Measurements from ENCODE around the gene PRRC1.

The PRRC1 gene

GRCh38 chr5:127599320-127599719 lies 81.9 kb downstream of the PRRC1 start:
- TF ChIP-seq CTCF (conservative IDR thresholded peaks at IDR 0.05; ENCODE audit: low read depth, low read length), result no peak
- no peak for DNase-seq (ENCODE audit: low read depth)
- H3K4me3 ChIP-seq (ENCODE audit: low read length), result no peak overlapping the region

DNA sequence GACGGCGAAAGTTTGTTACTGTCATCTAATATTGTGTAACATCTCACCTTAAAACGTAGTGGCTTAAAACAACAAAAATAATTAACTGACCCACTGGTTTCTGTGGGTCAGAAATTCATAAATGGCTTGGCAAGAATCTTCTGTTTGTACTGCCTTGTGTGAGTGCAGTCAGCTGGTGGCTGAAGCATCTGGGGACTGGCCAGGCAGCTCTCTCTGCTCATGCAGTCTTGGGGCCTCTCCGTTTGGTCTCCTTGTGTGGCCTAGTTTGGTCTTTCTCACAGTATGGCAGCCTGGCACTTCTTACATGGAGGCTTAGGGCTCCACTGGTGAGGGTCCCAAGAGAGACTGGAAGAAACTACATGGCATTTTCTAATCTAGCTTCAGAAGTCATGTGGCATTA lies 82.4 kb downstream of the PRRC1 start:
- TF ChIP-seq CTCF (conservative IDR thresholded peaks at IDR 0.05; ENCODE audit: low read depth, low read length), result no peak
- no peak for DNase-seq (ENCODE audit: low read depth)
- H3K4me3 ChIP-seq (ENCODE audit: low read length), result no peak overlapping the region

GRCh38 chr5:127601111-127601510 lies 83.7 kb downstream of the PRRC1 start:
- DNase-seq (ENCODE audit: low read depth), result no peak
- no peak overlapping the region for H3K4me3 ChIP-seq (ENCODE audit: low read length)
- no peak for TF ChIP-seq CTCF (conservative IDR thresholded peaks at IDR 0.05; ENCODE audit: low read depth, low read length)

DNA sequence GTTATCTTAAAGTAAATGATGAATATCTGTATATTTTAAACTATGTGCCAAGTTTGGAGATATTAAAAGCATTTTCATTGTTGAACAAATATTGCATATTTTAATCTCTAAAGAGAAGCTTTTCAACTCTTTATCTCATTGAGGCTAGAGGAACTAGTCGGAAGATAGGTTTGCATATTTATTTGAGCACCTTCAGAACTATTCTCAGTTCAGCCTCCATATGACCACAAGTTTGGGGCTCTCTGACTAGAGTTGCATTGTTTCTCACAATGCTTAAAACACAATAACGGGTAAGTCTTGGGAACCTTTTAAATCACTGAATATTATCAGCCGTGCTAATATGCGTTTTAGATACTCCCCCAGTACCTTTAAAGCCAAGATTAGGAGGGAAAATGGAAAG lies 84.2 kb downstream of the PRRC1 start:
- TF ChIP-seq CTCF (conservative IDR thresholded peaks at IDR 0.05; ENCODE audit: low read depth, low read length), result no peak
- no peak overlapping the region for H3K4me3 ChIP-seq (ENCODE audit: low read length)
- DNase-seq (ENCODE audit: low read depth), result no peak

GRCh38 chr5:127602481-127602880 lies 85.0 kb downstream of the PRRC1 start:
- no peak overlapping the region for H3K4me3 ChIP-seq (ENCODE audit: low read length)
- no peak for TF ChIP-seq CTCF (conservative IDR thresholded peaks at IDR 0.05; ENCODE audit: low read depth, low read length)
- no peak for DNase-seq (ENCODE audit: low read depth)

DNA sequence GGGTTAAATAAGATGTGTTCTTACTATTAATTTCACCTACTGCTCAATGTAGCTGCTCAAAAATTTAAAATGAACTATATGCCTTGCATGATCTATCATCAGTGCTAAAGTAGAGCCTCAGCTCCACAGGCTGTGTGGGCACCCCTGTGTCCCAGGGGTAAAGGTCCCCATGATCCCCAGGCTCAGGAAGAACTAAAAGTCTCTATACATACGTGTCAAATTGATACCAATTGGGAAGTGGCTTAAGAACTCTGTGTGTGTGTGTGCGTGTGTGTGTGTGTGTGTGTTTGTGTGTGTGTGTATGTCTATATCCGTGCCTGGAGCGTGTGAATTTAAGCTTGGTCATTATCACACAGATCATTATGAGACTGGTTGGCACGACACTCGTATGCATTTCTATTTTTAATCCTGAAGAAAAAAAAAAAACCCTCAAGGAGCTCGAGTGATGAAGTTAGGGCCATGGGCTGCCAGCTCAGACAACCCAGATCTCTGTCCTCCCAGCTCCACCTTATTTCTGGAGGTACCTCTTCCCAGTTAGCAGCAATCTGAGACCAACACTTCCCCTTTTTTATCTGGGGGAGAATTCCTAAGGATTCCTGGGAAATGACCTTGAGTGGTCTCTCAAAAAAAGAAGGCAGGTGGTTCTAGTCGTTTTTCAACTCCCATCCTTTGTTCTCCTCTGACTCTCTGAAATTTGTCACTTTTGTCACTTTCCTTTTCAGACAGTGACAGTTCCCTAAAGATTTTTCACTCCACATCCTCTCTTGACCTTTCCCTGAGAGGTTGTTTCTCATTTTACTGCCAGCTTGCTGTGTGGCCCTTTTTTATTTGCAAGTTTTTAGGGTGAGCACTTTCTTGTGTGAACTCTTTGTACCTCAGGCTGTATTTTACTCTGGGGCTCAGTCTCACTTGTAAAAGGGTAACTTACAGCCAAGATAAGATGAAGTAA lies 85.7 kb downstream of the PRRC1 start:
- no peak overlapping the region for H3K4me3 ChIP-seq (ENCODE audit: low read length)
- TF ChIP-seq CTCF (conservative IDR thresholded peaks at IDR 0.05; ENCODE audit: low read depth, low read length), result no peak
- no peak for DNase-seq (ENCODE audit: low read depth)
